GM23338 (cell line): ENCODE results near the gene MBD3L2. TPM values are rescaled to one million over a fixed set of nuclear protein-coding genes. Genes with fewer than 3 reads are reported as not detected.

ENCODE experiments used
- ATAC-seq: fragments of 200-7000 bp; cut with Tn5 transposase; 3 replicates; pipeline ENCODE4 v1.9.1; 2020
- DNase-seq: peaks from one replicate; pipeline ENCODE4 v3.0.0-alpha.2; 2015; ENCODE audit warnings: low spot score
- H2AFZ ChIP-seq: fragments of 200-600 bp; sonication (generic); 2 replicates; pipeline ENCODE4 v1.8.0; 2016; ENCODE audit warnings: antibody characterized with exemption, mild to moderate bottlenecking, moderate library complexity
- H3F3A ChIP-seq: fragments of 200-600 bp; sonication (generic); replicated peaks from 2 replicates; pipeline ENCODE4 v1.8.0; 2017; ENCODE audit warnings: antibody characterized with exemption, mixed run types, low read depth
- H3K27ac ChIP-seq: fragments of 200-600 bp; sonication (generic); 2 replicates; pipeline ENCODE4 v1.6.1; 2016; ENCODE audit warnings: low read depth
- H3K27me3 ChIP-seq: fragments of 200-600 bp; sonication (generic); 2 replicates; pipeline ENCODE4 v1.8.0; 2016; ENCODE audit warnings: mild to moderate bottlenecking, mixed run types, moderate library complexity; ENCODE audit not compliant: insufficient read depth
- H3K36me3 ChIP-seq: fragments of 200-600 bp; sonication (generic); 2 replicates; pipeline ENCODE4 v1.8.0; 2016; ENCODE audit warnings: mild to moderate bottlenecking; ENCODE audit not compliant: insufficient read depth
- H3K4me1 ChIP-seq: fragments of 200-600 bp; sonication (generic); 2 replicates; pipeline ENCODE4 v1.8.0; 2016; ENCODE audit warnings: mild to moderate bottlenecking, moderate library complexity; ENCODE audit not compliant: insufficient read depth
- H3K4me2 ChIP-seq: fragments of 200-600 bp; sonication (generic); 2 replicates; pipeline ENCODE4 v1.7.1; 2017; ENCODE audit warnings: mixed run types
- H3K4me3 ChIP-seq: fragments of 200-600 bp; sonication (generic); 2 replicates; pipeline ENCODE4 v1.6.1; 2016; ENCODE audit warnings: mixed run types
- H3K79me2 ChIP-seq: fragments of 200-600 bp; sonication (generic); replicated peaks from 2 replicates; pipeline ENCODE4 v1.8.0; 2017; ENCODE audit warnings: mild to moderate bottlenecking; ENCODE audit not compliant: insufficient read depth
- H3K9me2 ChIP-seq: fragments of 200-600 bp; sonication (generic); 2 replicates; pipeline ENCODE4 v1.8.0; 2017; ENCODE audit not compliant: insufficient read depth
- H4K20me1 ChIP-seq: fragments of 200-600 bp; sonication (generic); replicated peaks from 2 replicates; pipeline ENCODE4 v1.8.0; 2017; ENCODE audit warnings: mild to moderate bottlenecking; ENCODE audit not compliant: insufficient read depth
- H3K27ac Mint-ChIP-seq: 2 replicates; pipeline ENCODE4 v1.8.0; 2020; ENCODE audit warnings: inconsistent platforms, mild to moderate bottlenecking, moderate library complexity, mixed read lengths
- H3K27me3 Mint-ChIP-seq: 3 replicates; pipeline ENCODE4 v1.8.0; 2022; ENCODE audit warnings: low read depth, mild to moderate bottlenecking, moderate library complexity, mixed read lengths, inconsistent platforms; ENCODE audit not compliant: insufficient read depth, poor library complexity
- H3K36me3 Mint-ChIP-seq: 3 replicates; pipeline ENCODE4 v1.8.0; 2021; ENCODE audit warnings: low read depth, mild to moderate bottlenecking, inconsistent platforms, moderate library complexity, mixed read lengths
- H3K4me1 Mint-ChIP-seq: 3 replicates; pipeline ENCODE4 v1.8.0; 2020; ENCODE audit warnings: mild to moderate bottlenecking, inconsistent platforms, mixed read lengths
- H3K4me3 Mint-ChIP-seq: 3 replicates; pipeline ENCODE4 v1.8.0; 2021; ENCODE audit warnings: moderate library complexity, mild to moderate bottlenecking, inconsistent platforms, mixed read lengths
- H3K9me3 Mint-ChIP-seq: 3 replicates; pipeline ENCODE4 v1.8.0; 2020; ENCODE audit warnings: moderate library complexity, mild to moderate bottlenecking, inconsistent platforms, mixed read lengths
- CREB1 ChIP-seq: fragments of 250-450 bp; sonication (Bioruptor Pico); IDR thresholded peaks from 2 replicates; pipeline ENCODE4 v1.5.0; 2020; ENCODE audit warnings: low read depth, mild to moderate bottlenecking, moderate library complexity
- EZH2 ChIP-seq: fragments of 200-600 bp; sonication (generic); IDR thresholded peaks from one replicate; pipeline ENCODE4 v1.8.0; 2017; ENCODE audit warnings: antibody characterized with exemption, mild to moderate bottlenecking, low read depth; ENCODE audit not compliant: unreplicated experiment
- EZH2phosphoT487 ChIP-seq: fragments of 200-600 bp; sonication (generic); IDR thresholded peaks from one replicate; pipeline ENCODE4 v1.8.1; 2018; ENCODE audit warnings: antibody characterized with exemption; ENCODE audit not compliant: unreplicated experiment
- JUNB ChIP-seq: IDR thresholded peaks from one replicate; pipeline ENCODE4 v1.6.1; 2016; ENCODE audit warnings: antibody characterized with exemption; ENCODE audit not compliant: unreplicated experiment
- NANOG ChIP-seq: IDR thresholded peaks from 2 replicates; pipeline ENCODE4 v1.6.1; 2016; ENCODE audit warnings: antibody characterized with exemption, borderline replicate concordance
- POLR2AphosphoS5 ChIP-seq: IDR thresholded peaks from 2 replicates; pipeline ENCODE4 v1.6.1; 2016; ENCODE audit warnings: antibody characterized with exemption, low read depth
- REST ChIP-seq: IDR thresholded peaks from one replicate; pipeline ENCODE4 v1.6.1; 2018; ENCODE audit warnings: antibody characterized with exemption; ENCODE audit not compliant: unreplicated experiment
- STAT1 ChIP-seq: IDR thresholded peaks from one replicate; pipeline ENCODE4 v1.6.1; 2016; ENCODE audit warnings: antibody characterized with exemption; ENCODE audit not compliant: unreplicated experiment
- ZNF114 ChIP-seq: fragments of 250-450 bp; sonication (Bioruptor Pico); IDR thresholded peaks from 2 replicates; pipeline ENCODE4 v1.5.0; 2020; ENCODE audit warnings: mild to moderate bottlenecking, moderate library complexity
- ZNF331 ChIP-seq: fragments of 250-450 bp; sonication (Bioruptor Pico); IDR thresholded peaks from 2 replicates; pipeline ENCODE4 v1.5.0; 2020; ENCODE audit warnings: low read depth, mild to moderate bottlenecking, moderate library complexity
- polyA plus RNA-seq: library from polyadenylated mRNA; unstranded; fragments of >200 nt; fragmentation: Nextera tagmentation; extraction: Ambion mirVana; gene quantifications from 2 replicates; pipeline ENCODE4 v1.2.1, GENCODE V29; 2016
- total RNA-seq: library from RNA; depleted of rRNA; stranded (reverse); fragments of >200 nt; shearing (Covaris generic); gene quantifications from 2 replicates; pipeline ENCODE4 v1.2.3, GENCODE V29; 2014
- TF ChIP-seq, protein P1 (sequence below): IDR thresholded peaks from 2 replicates; pipeline ENCODE4 v1.6.1; 2016; ENCODE audit warnings: antibody characterized with exemption
- TF ChIP-seq, protein P2 (sequence below): fragments of 250-450 bp; sonication (Bioruptor Pico); IDR thresholded peaks from 2 replicates; pipeline ENCODE4 v1.5.0; 2020; ENCODE audit warnings: mild to moderate bottlenecking, moderate library complexity
- TF ChIP-seq, protein P3 (sequence below), 2 experiments: fragments of 200-600 bp in 1 of 2; sonication (generic) in 1 of 2; conservative IDR thresholded peaks; 2 replicates each; pipeline versions ENCODE4 v1.5.1 to v1.6.1; 2016 to 2017; ENCODE audit warnings: antibody characterized with exemption in 2 of 2, low read depth in 2 of 2, mild to moderate bottlenecking in 2 of 2, moderate library complexity in 1 of 2

MBD3L2 gene
- total and polyA plus RNA-seq, 2 experiments from 2014 or later = not detected

DNA sequence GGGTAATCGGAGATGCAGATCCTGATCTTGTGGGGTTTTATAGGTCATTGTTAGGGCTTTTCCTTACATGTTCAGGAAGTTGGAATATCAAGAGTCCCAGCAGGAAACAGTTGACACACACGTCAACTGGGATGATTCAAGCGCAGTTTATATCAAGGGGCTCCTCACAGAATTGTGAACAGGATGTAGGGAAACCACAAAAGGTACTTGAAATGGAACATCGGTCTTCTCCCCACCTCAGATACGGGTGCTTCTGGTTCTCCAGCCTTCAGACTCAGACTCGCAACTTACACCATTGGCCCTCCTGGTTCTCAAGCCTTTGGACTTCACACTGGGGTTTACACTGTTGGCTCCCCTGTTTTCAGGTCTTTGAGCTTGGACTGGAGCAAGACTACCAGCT is 39.9 kb downstream of the MBD3L2 start:
- Mint-ChIP-seq H3K4me3 (no peak overlapping the region), H3K27me3 (peaks cover 11% of the 10 kb centered on the region), H3K27ac (no peak overlapping the region), H3K36me3 (peaks cover 91% of the 10 kb centered on the region), H3K4me1 (no peaks in the 10 kb centered on the region), H3K9me3 (peaks cover 92% of the 10 kb centered on the region)
- DNase-seq (no peak), ATAC-seq (no peak)
- Histone ChIP-seq H3K4me2 (no peak overlapping the region), H3K9me2 (no peaks in the 10 kb centered on the region), H4K20me1 (no peaks in the 10 kb centered on the region), H3F3A (no peaks in the 10 kb centered on the region), H3K4me3 (no peak overlapping the region), H3K27me3 (no peaks in the 10 kb centered on the region), H3K79me2 (no peaks in the 10 kb centered on the region), H3K4me1 (no peaks in the 10 kb centered on the region), H3K36me3 (peaks cover 32% of the 10 kb centered on the region), H3K27ac (no peak overlapping the region), H2AFZ (no peak overlapping the region)
- TF ChIP-seq ZNF331 (CRISPR knock-in tag) = no peak
- no peak for TF ChIP-seq STAT1
- no peak for TF ChIP-seq ZNF114 (CRISPR knock-in tag)
- TF ChIP-seq, protein P1, sequence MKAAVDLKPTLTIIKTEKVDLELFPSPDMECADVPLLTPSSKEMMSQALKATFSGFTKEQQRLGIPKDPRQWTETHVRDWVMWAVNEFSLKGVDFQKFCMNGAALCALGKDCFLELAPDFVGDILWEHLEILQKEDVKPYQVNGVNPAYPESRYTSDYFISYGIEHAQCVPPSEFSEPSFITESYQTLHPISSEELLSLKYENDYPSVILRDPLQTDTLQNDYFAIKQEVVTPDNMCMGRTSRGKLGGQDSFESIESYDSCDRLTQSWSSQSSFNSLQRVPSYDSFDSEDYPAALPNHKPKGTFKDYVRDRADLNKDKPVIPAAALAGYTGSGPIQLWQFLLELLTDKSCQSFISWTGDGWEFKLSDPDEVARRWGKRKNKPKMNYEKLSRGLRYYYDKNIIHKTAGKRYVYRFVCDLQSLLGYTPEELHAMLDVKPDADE = no peak
- TF ChIP-seq POLR2AphosphoS5 = no peak
- no peak for TF ChIP-seq JUNB
- no peak for TF ChIP-seq NANOG
- TF ChIP-seq, protein P2, sequence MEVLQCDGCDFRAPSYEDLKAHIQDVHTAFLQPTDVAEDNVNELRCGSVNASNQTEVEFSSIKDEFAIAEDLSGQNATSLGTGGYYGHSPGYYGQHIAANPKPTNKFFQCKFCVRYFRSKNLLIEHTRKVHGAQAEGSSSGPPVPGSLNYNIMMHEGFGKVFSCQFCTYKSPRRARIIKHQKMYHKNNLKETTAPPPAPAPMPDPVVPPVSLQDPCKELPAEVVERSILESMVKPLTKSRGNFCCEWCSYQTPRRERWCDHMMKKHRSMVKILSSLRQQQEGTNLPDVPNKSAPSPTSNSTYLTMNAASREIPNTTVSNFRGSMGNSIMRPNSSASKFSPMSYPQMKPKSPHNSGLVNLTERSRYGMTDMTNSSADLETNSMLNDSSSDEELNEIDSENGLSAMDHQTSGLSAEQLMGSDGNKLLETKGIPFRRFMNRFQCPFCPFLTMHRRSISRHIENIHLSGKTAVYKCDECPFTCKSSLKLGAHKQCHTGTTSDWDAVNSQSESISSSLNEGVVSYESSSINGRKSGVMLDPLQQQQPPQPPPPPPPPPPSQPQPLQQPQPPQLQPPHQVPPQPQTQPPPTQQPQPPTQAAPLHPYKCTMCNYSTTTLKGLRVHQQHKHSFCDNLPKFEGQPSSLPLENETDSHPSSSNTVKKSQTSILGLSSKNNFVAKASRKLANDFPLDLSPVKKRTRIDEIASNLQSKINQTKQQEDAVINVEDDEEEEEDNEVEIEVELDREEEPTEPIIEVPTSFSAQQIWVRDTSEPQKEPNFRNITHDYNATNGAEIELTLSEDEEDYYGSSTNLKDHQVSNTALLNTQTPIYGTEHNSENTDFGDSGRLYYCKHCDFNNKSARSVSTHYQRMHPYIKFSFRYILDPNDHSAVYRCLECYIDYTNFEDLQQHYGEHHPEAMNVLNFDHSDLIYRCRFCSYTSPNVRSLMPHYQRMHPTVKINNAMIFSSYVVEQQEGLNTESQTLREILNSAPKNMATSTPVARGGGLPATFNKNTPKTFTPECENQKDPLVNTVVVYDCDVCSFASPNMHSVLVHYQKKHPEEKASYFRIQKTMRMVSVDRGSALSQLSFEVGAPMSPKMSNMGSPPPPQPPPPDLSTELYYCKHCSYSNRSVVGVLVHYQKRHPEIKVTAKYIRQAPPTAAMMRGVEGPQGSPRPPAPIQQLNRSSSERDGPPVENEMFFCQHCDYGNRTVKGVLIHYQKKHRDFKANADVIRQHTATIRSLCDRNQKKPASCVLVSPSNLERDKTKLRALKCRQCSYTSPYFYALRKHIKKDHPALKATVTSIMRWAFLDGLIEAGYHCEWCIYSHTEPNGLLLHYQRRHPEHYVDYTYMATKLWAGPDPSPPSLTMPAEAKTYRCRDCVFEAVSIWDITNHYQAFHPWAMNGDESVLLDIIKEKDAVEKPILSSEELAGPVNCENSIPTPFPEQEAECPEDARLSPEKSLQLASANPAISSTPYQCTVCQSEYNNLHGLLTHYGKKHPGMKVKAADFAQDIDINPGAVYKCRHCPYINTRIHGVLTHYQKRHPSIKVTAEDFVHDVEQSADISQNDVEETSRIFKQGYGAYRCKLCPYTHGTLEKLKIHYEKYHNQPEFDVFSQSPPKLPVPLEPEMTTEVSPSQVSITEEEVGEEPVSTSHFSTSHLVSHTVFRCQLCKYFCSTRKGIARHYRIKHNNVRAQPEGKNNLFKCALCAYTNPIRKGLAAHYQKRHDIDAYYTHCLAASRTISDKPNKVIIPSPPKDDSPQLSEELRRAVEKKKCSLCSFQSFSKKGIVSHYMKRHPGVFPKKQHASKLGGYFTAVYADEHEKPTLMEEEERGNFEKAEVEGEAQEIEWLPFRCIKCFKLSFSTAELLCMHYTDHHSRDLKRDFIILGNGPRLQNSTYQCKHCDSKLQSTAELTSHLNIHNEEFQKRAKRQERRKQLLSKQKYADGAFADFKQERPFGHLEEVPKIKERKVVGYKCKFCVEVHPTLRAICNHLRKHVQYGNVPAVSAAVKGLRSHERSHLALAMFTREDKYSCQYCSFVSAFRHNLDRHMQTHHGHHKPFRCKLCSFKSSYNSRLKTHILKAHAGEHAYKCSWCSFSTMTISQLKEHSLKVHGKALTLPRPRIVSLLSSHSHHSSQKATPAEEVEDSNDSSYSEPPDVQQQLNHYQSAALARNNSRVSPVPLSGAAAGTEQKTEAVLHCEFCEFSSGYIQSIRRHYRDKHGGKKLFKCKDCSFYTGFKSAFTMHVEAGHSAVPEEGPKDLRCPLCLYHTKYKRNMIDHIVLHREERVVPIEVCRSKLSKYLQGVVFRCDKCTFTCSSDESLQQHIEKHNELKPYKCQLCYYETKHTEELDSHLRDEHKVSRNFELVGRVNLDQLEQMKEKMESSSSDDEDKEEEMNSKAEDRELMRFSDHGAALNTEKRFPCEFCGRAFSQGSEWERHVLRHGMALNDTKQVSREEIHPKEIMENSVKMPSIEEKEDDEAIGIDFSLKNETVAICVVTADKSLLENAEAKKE (CRISPR knock-in tag) = no peak
- no peak for TF ChIP-seq EZH2
- no peak for TF ChIP-seq EZH2phosphoT487
- no peak for TF ChIP-seq CREB1 (CRISPR knock-in tag)
- TF ChIP-seq REST = no peak
- TF ChIP-seq, protein P3, sequence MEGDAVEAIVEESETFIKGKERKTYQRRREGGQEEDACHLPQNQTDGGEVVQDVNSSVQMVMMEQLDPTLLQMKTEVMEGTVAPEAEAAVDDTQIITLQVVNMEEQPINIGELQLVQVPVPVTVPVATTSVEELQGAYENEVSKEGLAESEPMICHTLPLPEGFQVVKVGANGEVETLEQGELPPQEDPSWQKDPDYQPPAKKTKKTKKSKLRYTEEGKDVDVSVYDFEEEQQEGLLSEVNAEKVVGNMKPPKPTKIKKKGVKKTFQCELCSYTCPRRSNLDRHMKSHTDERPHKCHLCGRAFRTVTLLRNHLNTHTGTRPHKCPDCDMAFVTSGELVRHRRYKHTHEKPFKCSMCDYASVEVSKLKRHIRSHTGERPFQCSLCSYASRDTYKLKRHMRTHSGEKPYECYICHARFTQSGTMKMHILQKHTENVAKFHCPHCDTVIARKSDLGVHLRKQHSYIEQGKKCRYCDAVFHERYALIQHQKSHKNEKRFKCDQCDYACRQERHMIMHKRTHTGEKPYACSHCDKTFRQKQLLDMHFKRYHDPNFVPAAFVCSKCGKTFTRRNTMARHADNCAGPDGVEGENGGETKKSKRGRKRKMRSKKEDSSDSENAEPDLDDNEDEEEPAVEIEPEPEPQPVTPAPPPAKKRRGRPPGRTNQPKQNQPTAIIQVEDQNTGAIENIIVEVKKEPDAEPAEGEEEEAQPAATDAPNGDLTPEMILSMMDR (conservative IDR thresholded peaks at IDR 0.05; ENCODE audit: low read depth in 2 of 2) = no peak
